Activated CD8-positive, alpha-beta memory T cell treated with anti-CD3 and anti-CD28 coated beads for 48 hours (primary cell): ENCODE data around the gene FHL5.
"Not testable (repeated sequence)": the region's sequence is repeated elsewhere in the genome, so short reads cannot be mapped to it uniquely, and the experiment has no call there.

ENCODE experiments used
- DNase-seq, 3 experiments: peaks; one replicate each; pipeline ENCODE4 v3.0.0-alpha.2; 2020; ENCODE audit warnings: low read depth in 2 of 3, low spot score in 2 of 3

FHL5 gene

GRCh38 chr6:96610019-96610418 is 47.1 kb downstream of the FHL5 start:
- DNase-seq, result no peak

- DNase-seq, result no peak
Observed at GRCh38 chr6:96611342-96611991, 48.5 kb downstream of the FHL5 start.

- no peak for DNase-seq
Observed at GRCh38 chr6:96613291-96613999, 50.5 kb downstream of the FHL5 start.

- DNase-seq, result no peak
Observed at GRCh38 chr6:96620851-96621250, 57.9 kb downstream of the FHL5 start.

GRCh38 chr6:96621983-96622382 is 59.1 kb downstream of the FHL5 start:
- no peak for DNase-seq

- DNase-seq, result no peak
Observed at GRCh38 chr6:96624957-96625356, 62.0 kb downstream of the FHL5 start.

- no peak for DNase-seq
Observed at GRCh38 chr6:96626759-96627364, 63.9 kb downstream of the FHL5 start.

- no peak for DNase-seq
Observed at GRCh38 chr6:96631248-96631647, 68.3 kb downstream of the FHL5 start.

- DNase-seq, result not testable (repeated sequence)
Observed at GRCh38 chr6:96637979-96638378, 75.1 kb downstream of the FHL5 start.

- no peak for DNase-seq
Observed at GRCh38 chr6:96645106-96645505, 82.2 kb downstream of the FHL5 start.

- no peak for DNase-seq
Observed at GRCh38 chr6:96649926-96650325, 87.0 kb downstream of the FHL5 start.

GRCh38 chr6:96651816-96652215 is 88.9 kb downstream of the FHL5 start:
- DNase-seq, result no peak

GRCh38 chr6:96652552-96652951 is 89.6 kb downstream of the FHL5 start:
- DNase-seq, result no peak

- DNase-seq, result no peak
Observed at GRCh38 chr6:96653181-96653580, 90.3 kb downstream of the FHL5 start.

GRCh38 chr6:96656567-96656966 is 93.6 kb downstream of the FHL5 start:
- no peak for DNase-seq

GRCh38 chr6:96657344-96657743 is 94.4 kb downstream of the FHL5 start:
- no peak for DNase-seq

- DNase-seq, result no peak
Observed at GRCh38 chr6:96659084-96659845, 96.3 kb downstream of the FHL5 start.
